GM12875 (cell line): Measurements from ENCODE around the gene OR2L13.

Source experiments
- H3K4me3 ChIP-seq: one replicate; pipeline ENCODE4 v1.5.1; 2011; ENCODE audit warnings: low read depth, low read length, control low read depth
- TF ChIP-seq, protein P1 (sequence below): IDR thresholded peaks from 2 replicates; pipeline ENCODE4 v1.5.1; 2011; ENCODE audit warnings: low read depth, mild to moderate bottlenecking, control low read depth, inconsistent platforms, low read length, moderate library complexity, borderline replicate concordance; ENCODE audit not compliant: insufficient read depth

OR2L13 gene

DNA sequence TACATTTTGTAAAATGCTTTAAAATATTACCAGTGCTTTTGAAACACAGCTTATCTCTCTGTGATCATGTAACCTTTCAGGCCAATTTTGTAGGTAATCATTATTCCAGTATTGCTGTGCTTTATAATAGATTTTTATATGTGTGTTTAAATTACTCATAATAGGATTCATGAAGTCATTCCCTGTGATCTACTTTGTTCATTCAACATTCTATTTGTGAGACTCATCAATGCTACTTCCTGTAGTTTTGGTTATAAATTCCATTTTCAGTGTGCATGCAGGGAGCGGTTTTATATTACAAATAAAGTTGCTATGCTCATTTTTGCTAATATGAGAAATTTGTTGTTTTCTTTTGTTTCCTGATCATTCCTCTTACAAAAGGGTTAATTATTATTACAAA lies 45.9 kb downstream of the OR2L13 start:
- TF ChIP-seq, protein P1, sequence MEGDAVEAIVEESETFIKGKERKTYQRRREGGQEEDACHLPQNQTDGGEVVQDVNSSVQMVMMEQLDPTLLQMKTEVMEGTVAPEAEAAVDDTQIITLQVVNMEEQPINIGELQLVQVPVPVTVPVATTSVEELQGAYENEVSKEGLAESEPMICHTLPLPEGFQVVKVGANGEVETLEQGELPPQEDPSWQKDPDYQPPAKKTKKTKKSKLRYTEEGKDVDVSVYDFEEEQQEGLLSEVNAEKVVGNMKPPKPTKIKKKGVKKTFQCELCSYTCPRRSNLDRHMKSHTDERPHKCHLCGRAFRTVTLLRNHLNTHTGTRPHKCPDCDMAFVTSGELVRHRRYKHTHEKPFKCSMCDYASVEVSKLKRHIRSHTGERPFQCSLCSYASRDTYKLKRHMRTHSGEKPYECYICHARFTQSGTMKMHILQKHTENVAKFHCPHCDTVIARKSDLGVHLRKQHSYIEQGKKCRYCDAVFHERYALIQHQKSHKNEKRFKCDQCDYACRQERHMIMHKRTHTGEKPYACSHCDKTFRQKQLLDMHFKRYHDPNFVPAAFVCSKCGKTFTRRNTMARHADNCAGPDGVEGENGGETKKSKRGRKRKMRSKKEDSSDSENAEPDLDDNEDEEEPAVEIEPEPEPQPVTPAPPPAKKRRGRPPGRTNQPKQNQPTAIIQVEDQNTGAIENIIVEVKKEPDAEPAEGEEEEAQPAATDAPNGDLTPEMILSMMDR: no peak
- H3K4me3 ChIP-seq: no peak overlapping the region

DNA sequence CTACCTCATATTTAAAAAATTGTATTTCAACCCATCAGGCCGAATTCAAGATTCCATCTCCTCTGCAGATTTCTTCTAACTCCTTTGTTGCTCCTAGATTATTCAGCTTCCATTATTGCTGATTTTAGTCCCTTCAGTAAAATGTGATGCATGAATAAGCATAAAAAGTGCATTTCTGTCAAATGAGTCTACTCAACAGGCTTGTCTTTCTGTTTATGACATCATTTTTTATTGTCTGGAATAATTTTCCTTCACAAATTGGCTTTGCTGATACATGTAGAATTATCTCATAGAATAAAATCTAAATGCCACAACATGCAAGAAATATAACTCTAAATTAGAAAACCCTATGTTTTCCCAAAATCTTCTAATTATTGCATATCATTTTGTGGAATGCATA lies 48.3 kb downstream of the OR2L13 start:
- H3K4me3 ChIP-seq: no peak overlapping the region
- TF ChIP-seq, protein P1: no peak

DNA sequence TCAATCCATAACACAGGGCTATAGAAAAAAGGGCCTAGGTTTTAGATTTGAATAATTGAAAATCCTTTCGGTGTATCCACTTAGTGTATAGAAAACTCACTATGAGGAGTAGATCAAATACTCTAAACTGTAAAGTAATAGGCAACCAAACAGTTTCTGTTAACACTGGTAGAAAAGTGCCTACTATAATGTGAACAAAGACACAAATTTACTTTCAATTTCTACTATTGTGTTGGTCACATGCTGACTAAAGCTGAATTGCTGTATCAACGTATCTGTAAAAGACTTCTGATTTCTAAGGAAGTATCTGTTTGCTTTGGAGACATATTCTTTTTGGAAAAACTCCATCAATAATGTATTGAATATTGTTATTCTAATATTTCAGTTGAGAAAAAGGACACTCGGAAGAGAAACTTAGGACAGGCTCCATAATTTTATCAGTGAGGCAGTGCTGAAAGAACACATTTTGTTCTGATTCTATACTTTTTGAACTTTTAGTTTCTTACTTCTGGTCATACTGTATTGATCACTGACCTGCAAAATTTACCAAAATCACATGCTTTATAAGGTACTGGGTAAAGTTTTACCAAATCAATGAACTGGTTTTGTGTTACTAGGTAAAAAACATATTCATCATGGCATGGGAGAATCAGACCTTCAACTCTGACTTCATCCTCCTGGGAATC lies 49.7 kb downstream of the OR2L13 start, which contains the start of gene OR2M5:
OR2M5 (plus strand) TSS at position 636 of the 686 bp plus-strand sequence; CDS start at position 636, 0 bp downstream.
- no peak within 1 kb of the TSS for H3K4me3 ChIP-seq
- TF ChIP-seq, protein P1: no peak
